ENCODE results near the gene ENGASE. TPM values are rescaled to one million over a fixed set of nuclear protein-coding genes. Genes with fewer than 3 reads are reported as not detected.
A peak's percentile ranks its signal among the peaks of the same experiment; 100 is the strongest.

Gene ENGASE
- total and polyA plus RNA-seq, 2 donors from 2014 or later = 14.3 to 49.3 TPM

DNA sequence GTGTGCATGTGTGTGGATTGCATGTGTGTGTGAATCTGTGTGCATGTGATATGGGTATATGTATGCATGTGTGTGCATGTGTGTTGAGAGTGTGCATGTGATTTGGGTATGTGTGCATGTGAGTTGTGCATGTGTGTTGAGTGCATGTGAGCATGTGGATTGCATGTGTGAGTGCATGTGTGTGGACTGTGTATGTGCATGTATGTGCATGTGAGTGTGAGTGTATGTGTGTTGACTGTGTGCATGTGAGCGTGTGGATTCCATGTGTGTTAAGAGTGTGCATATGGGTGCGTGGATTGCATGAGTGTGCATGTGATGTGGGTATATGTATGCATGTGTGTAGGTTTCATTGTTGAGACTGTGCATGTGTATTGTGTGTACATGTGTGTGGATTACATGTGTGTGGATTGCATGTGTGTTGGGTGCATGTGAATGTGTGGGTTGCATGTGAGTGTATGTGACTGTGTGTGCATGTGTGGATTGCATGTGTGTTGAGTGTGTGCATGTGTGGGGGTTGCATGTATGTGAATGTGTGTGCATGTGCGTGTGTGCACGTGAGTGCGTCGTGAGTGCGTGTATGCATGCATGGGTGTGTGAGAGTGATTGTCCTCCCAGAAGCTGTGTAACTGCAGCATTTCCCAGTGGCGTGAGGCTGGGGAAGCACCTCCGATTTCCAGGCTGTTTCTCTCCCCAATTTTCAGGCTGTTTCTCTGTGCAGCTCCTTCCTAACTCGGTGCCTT, 31.3 kb upstream of the ENGASE start:
- TF ChIP-seq, protein P1, sequence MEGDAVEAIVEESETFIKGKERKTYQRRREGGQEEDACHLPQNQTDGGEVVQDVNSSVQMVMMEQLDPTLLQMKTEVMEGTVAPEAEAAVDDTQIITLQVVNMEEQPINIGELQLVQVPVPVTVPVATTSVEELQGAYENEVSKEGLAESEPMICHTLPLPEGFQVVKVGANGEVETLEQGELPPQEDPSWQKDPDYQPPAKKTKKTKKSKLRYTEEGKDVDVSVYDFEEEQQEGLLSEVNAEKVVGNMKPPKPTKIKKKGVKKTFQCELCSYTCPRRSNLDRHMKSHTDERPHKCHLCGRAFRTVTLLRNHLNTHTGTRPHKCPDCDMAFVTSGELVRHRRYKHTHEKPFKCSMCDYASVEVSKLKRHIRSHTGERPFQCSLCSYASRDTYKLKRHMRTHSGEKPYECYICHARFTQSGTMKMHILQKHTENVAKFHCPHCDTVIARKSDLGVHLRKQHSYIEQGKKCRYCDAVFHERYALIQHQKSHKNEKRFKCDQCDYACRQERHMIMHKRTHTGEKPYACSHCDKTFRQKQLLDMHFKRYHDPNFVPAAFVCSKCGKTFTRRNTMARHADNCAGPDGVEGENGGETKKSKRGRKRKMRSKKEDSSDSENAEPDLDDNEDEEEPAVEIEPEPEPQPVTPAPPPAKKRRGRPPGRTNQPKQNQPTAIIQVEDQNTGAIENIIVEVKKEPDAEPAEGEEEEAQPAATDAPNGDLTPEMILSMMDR (IDR thresholded peaks at IDR 0.05; ENCODE audit: borderline replicate concordance, extremely low read depth, insufficient read depth) = no peak
- H3K27ac ChIP-seq (ENCODE audit: low read depth in 2 of 2, low read length in 2 of 2) = no peak overlapping the region
- no peaks in the 10 kb centered on the region for H3K9me3 ChIP-seq (ENCODE audit: control insufficient read depth in 2 of 3, insufficient read depth in 1 of 3, low read length in 3 of 3)
- DNase-seq (no peak), FAIRE-seq (no peak)
- H3K4me3 ChIP-seq (ENCODE audit: low read length in 3 of 3) = peak overlapping the region in 1 of 3 donors; percentile 12
- no peaks in the 10 kb centered on the region for H3K36me3 ChIP-seq (ENCODE audit: control insufficient read depth in 2 of 3, insufficient read depth in 3 of 3, low read length in 3 of 3)
- intact Hi-C loops (cut with DNase I) = no loop called here
- H3K4me1 ChIP-seq (ENCODE audit: control insufficient read depth in 2 of 3, insufficient read depth in 2 of 3, low read depth in 1 of 3, low read length in 3 of 3) = peaks cover 0 to 5% (median 0%) of the 10 kb centered on the region in 3 donors
- no peaks in the 10 kb centered on the region for H3K27me3 ChIP-seq (ENCODE audit: control insufficient read depth, insufficient read depth, low read length)
- no peak overlapping the region for H3K9ac ChIP-seq (ENCODE audit: low read length in 3 of 3)

DNA sequence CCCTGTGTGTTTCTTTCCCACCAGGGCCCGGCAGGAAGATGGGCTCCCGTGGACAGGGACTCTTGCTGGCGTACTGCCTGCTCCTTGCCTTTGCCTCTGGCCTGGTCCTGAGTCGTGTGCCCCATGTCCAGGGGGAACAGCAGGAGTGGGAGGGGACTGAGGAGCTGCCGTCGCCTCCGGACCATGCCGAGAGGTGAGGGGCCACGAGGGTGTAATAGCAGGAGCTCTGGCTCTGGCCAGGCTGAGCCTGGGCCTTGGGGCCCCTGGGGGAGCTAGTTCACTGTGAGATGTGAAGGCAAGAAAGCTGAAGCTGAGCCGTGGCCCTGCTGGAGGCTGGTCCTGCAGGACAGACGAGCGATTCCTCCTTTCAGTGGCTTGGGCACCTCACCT, 30.7 kb upstream of the ENGASE start:
- Histone ChIP-seq H3K4me3 (ENCODE audit: low read length in 3 of 3) (no peak overlapping the region), H3K9me3 (ENCODE audit: control insufficient read depth in 2 of 3, insufficient read depth in 1 of 3, low read length in 3 of 3) (no peaks in the 10 kb centered on the region), H3K9ac (ENCODE audit: low read length in 3 of 3) (no peak overlapping the region), H3K4me1 (ENCODE audit: control insufficient read depth in 2 of 3, insufficient read depth in 2 of 3, low read depth in 1 of 3, low read length in 3 of 3) (peaks cover 0 to 5% (median 0%) of the 10 kb centered on the region in 3 donors), H3K27ac (ENCODE audit: low read depth in 2 of 2, low read length in 2 of 2) (no peak overlapping the region), H3K36me3 (ENCODE audit: control insufficient read depth in 2 of 3, insufficient read depth in 3 of 3, low read length in 3 of 3) (no peaks in the 10 kb centered on the region), H3K27me3 (ENCODE audit: control insufficient read depth, insufficient read depth, low read length) (no peaks in the 10 kb centered on the region)
- FAIRE-seq = no peak
- TF ChIP-seq, protein P1 (IDR thresholded peaks at IDR 0.05; ENCODE audit: borderline replicate concordance, extremely low read depth, insufficient read depth) = no peak
- no peak for DNase-seq
- intact Hi-C loops (cut with DNase I) = no loop called here

DNA sequence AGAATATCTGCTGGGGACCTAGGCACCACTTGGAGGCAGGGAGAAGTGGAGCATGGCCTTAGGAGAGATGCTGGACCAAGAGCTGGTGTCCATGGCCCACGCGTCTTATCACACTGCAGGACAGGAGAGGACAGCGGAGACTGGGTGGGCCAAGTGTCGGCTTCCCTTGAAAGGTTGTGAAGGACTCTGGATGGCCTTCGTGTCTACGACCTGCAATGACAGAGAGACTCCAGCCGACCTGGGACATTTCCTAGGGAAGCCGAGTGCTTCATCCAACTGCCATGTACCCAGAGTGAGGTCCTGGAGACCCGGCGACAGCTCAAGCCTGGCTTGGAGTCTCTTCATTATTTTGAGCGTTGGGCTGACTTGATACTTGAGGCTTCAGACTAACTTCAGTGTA, 30.2 kb upstream of the ENGASE start:
- FAIRE-seq (no peak), DNase-seq (no peak)
- intact Hi-C loops (cut with DNase I) = no loop called here

More for the DNA sequence above, 30.2 kb upstream of the ENGASE start:
- Histone ChIP-seq H3K27ac (ENCODE audit: low read depth in 2 of 2, low read length in 2 of 2) (no peak overlapping the region), H3K4me1 (ENCODE audit: control insufficient read depth in 2 of 3, insufficient read depth in 2 of 3, low read depth in 1 of 3, low read length in 3 of 3) (peaks cover 0 to 5% (median 0%) of the 10 kb centered on the region in 3 donors), H3K4me3 (ENCODE audit: low read length in 3 of 3) (no peak overlapping the region), H3K27me3 (ENCODE audit: control insufficient read depth, insufficient read depth, low read length) (no peaks in the 10 kb centered on the region), H3K36me3 (ENCODE audit: control insufficient read depth in 2 of 3, insufficient read depth in 3 of 3, low read length in 3 of 3) (no peaks in the 10 kb centered on the region), H3K9ac (ENCODE audit: low read length in 3 of 3) (no peak overlapping the region), H3K9me3 (ENCODE audit: control insufficient read depth in 2 of 3, insufficient read depth in 1 of 3, low read length in 3 of 3) (no peaks in the 10 kb centered on the region)
- TF ChIP-seq, protein P1 (IDR thresholded peaks at IDR 0.05; ENCODE audit: borderline replicate concordance, extremely low read depth, insufficient read depth) = no peak

Data from kidney (tissue), 14 donors.